Amniotic epithelial cell (primary cell): ENCODE results near the gene MYLK4.

Source experiments
- DNase-seq: peaks from one replicate; pipeline ENCODE4 v3.0.0-alpha.2; 2010; ENCODE audit warnings: low read depth

Gene MYLK4

GRCh38 chr6:2733324-2733723 lies 17.4 kb downstream of the MYLK4 start:
- DNase-seq, result no peak

GRCh38 chr6:2732503-2733089 lies 18.1 kb downstream of the MYLK4 start:
- DNase-seq, result no peak

DNA sequence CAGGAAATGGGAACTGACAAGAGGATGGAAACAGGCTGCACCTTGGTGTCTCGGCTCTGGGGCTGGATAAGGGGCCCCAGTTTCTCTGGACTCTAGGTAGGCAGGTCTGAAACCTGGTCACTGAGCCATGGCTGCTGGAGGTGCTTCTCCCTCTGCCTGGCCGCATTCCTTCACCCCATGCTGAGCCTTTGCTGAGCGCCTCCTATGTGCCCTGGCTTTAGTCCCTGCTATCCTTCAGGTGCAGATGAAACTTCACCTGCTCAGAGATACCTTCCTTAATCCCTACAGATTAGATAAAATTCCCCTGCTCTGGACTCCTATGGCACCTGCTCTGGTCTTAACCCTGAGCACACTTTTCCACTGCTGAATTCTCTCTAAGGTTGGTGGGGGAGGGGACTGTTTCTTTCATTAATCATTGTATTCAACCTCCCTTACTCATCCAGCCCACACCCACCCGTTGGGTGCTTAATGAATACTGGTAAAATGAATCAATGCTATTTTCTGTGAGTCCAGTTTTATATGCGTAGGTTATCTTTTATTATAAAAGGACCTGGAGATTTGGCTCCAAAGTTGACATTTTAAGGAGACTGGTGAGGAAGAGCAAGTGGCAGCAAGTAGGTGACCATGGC lies 19.3 kb downstream of the MYLK4 start:
- no peak for DNase-seq

DNA sequence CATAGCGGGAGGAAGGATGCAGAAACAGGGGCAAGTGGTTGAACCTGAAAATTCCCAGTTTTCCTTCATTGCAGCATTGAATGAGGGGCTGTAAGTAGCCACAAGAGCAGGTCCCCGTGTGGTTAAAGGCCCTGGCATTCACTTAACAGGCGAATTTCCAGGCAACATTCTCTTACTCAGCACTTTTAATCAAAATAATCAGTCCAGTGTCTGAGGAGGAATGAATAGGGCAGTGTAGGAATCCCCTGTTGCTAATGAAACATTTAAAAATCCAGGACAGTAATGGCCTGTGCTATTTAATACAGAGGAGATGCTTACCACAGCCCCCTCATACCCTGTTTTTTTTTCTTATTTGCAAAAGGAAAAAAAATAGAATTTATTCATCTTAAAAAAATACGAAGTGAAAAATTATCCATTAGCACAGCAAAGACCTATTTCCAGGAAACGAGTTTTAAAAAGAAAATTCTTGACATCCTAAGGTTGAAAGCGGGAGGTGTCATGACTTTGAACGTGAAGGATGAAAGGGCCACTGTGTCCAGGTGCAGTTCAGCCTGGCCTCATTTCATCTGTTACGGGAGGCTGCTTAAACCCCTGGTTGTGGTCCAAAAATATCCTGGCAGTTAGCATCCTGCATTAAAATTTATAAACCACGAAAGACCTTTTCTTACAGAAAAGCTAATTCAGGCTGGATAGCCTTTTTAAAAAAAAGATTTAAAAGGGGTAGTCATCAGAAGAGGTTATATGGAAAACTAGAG lies 20.2 kb downstream of the MYLK4 start:
- no peak for DNase-seq

DNA sequence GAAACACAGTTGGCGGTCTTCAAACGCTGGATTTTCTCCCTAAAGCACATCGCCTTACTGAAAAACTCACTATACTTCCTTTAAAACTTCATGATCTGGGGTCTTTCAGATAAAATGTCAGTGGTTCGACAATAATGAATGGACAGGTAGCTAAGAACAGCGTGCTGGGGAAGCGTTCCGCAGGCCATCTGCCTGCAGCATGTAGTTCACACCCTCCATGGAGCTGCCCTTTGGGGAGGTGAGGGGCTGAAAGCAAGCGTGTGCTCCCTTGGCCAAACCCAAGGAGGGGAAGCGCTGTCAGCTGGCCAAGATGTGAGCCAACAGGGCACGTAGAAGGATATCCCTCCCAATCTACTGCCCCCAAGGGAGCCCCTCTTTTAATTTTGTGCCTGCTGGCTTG lies 20.8 kb downstream of the MYLK4 start:
- DNase-seq, result no peak

DNA sequence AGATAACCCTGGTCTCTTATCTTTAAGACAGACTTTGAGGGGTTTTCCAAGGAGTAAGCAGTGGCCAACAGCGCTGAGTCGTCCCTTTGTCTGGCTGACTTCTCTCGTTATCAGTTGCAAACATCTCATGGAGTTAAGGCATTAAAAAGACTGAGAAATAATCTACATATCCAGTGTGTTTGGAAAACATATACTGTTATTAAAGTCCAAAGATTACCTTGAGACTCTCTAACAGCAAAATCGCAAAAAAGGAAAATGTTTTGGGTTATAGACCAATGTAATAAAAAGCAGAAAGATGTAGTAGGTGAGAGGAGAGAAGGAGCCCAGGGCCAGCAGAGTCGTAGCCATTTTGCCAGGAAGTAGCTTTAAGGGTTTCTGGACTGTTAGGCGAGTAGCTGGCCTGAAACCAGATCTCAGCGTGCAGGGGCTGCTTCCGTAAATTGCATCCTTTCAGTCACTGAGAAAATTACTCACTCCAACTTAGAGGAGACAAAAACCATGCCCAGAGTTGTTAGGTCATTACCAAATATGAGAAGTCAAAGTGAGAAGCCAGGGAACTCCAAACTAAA lies 24.6 kb downstream of the MYLK4 start:
- peak; percentile 74 for DNase-seq

- DNase-seq, result no peak
Measured at GRCh38 chr6:2725364-2725988, 25.2 kb downstream of the MYLK4 start.

DNA sequence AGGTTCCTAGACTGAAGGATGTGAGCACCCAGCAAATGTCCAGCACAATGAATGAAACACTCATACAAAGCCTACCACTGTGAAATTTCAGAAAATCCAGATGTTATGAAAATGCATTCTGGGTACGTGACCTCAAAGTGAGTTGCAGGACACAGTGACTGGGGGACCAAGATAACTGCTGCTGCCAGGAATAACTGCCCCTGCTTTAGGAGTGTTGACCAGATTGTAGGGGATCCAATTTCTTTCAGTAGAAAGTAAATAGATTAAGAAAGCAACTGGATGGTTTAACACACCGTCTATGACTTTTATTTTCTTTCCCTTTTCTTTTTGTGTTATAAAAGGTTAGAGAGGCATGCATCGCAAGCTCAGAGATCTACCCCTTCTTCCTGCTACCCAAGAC lies 29.5 kb downstream of the MYLK4 start:
- no peak for DNase-seq

GRCh38 chr6:2719093-2719455 lies 31.6 kb downstream of the MYLK4 start:
- DNase-seq, result peak; percentile 53

- peak; percentile 42 for DNase-seq
Measured at GRCh38 chr6:2718334-2719092, 32.2 kb downstream of the MYLK4 start.

GRCh38 chr6:2716936-2717700 lies 33.6 kb downstream of the MYLK4 start:
- DNase-seq, result no peak

DNA sequence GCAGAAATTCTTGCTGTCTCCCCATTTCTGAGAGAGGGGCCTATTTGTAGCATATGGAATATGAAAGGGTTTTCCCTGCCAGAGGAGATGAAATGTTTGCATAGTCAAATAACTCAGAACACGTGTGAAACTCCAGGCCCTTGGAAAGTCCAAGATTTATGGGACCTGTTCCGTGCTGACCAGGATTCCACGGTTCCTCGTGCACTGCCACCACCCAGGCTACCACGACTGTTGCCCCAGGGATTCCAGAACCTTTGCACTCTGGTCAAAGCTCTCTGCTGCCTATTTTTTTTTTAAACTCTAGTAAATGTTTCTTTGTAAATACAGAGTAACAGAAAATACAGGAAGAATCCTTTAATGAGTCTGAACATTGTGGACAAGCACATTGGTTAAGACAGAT lies 35.0 kb downstream of the MYLK4 start:
- DNase-seq, result no peak

DNA sequence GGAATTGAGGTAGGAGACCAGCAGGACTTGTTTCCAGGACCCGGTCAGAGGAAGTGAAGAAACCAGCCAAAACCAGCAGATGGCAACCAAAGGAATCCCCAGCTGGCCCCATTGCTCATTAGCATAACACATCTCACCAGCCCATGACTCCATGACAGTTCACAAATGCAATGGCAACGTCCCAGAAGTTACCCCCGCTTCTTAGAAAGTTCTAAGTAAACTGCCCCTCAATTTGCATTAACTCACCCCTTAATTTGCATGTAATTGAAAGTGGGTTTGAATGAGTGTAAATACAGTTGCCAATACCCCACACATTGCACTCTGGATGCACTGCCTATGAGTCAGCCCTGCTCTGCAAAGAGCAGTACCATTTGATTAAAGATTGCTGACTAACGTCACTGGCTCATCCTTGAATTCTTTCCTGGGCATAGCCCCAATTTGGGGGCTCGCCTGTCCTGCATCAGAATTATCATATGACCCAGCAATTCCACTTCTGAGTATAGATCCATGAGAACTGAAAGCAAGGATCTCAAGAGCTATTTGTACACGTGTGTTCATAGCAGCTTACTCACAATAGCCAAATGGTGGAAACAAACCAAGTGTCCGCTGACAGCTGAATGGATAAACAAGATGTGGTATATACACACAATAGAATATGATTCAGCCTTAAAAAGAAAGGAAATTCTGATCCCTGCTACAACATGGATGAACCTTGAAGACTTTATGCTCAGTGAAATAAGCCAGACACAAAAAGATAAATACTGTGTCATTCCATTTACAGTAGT lies 36.4 kb downstream of the MYLK4 start:
- peak; percentile 84 for DNase-seq

- peak; percentile 66 for DNase-seq
Measured at GRCh38 chr6:2713473-2714110, 37.1 kb downstream of the MYLK4 start.

- no peak for DNase-seq
Measured at GRCh38 chr6:2712102-2712501, 38.6 kb downstream of the MYLK4 start.

DNA sequence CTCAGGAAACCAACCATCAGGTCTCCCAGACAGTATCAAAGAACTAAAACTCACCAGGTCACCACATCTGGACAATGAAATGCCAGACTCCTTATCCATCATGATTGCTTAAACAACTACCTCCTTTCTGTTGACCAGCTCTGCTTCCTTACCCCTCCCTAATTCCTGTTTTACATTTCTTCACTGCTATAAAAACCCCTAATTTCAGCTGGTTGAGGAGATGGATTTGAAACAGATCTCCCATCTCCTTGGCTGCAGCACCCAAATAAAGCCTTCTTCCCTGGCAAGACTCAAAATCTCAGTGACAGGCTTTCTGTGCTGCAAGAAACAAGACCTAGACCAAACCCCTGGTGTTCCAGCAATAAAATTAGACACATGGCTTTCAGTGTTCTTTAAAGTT lies 40.3 kb downstream of the MYLK4 start:
- no peak for DNase-seq

- DNase-seq, result peak; percentile 83
Measured at GRCh38 chr6:2708456-2708855, 42.3 kb downstream of the MYLK4 start.

GRCh38 chr6:2706558-2706957 lies 44.2 kb downstream of the MYLK4 start:
- no peak for DNase-seq

- DNase-seq, result no peak
Measured at GRCh38 chr6:2705256-2705655, 45.5 kb downstream of the MYLK4 start.

- DNase-seq, result no peak
Measured at GRCh38 chr6:2697291-2697690, 53.4 kb downstream of the MYLK4 start.
